Upper lobe of right lung (tissue), 1 donor: ENCODE results near the gene TBC1D13. TPM values are rescaled to one million over a fixed set of nuclear protein-coding genes. Genes with fewer than 3 reads are reported as not detected.
A peak's percentile ranks its signal among the peaks of the same experiment; 100 is the strongest.
"Not testable (repeated sequence)": the region's sequence is repeated elsewhere in the genome, so short reads cannot be mapped to it uniquely, and the experiment has no call there.

Source experiments
- ATAC-seq: fragments of 200-7000 bp; cut with Tn5 transposase; one replicate; pipeline ENCODE4 v1.9.1; 2020; ENCODE audit warnings: mild to moderate bottlenecking, moderate library complexity
- DNase-seq: peaks from one replicate; pipeline ENCODE4 v3.0.0-alpha.2; 2020
- H3K27ac ChIP-seq: fragments of 200-600 bp; one replicate; pipeline ENCODE4 v1.8.0; 2022
- H3K27me3 ChIP-seq: fragments of 200-600 bp; one replicate; pipeline ENCODE4 v1.8.0; 2022; ENCODE audit warnings: mild to moderate bottlenecking
- H3K36me3 ChIP-seq: fragments of 200-600 bp; one replicate; pipeline ENCODE4 v1.8.0; 2022
- H3K4me1 ChIP-seq: fragments of 200-600 bp; one replicate; pipeline ENCODE4 v1.8.0; 2022
- H3K4me3 ChIP-seq: fragments of 200-600 bp; one replicate; pipeline ENCODE4 v1.8.0; 2022; ENCODE audit warnings: mild to moderate bottlenecking
- H3K9me3 ChIP-seq: fragments of 200-600 bp; one replicate; pipeline ENCODE4 v1.8.0; 2022
- intact Hi-C: fragments of 100-400 bp; cut with DNase I; formaldehyde crosslinking; loops from one replicate; pipeline ENCODE4 v1.11.0; 2022
- total RNA-seq: library from RNA; stranded (reverse); fragmentation: NEBNext Ultra II Directional; extraction: Animal tissue kit (Norgen Biotek cat#: 25700); gene quantifications from one replicate; pipeline ENCODE4 v1.2.1, GENCODE V29; 2021
- TF ChIP-seq, protein P1 (sequence below): fragments of 200-600 bp; IDR thresholded peaks from one replicate; pipeline ENCODE4 v1.8.0; 2022; ENCODE audit warnings: antibody characterized with exemption
- donor health status: DM: no; HTN: yes; CAD: no; lungs with severe emphysema.

Gene TBC1D13
- total RNA-seq, 1 donor from 2014 or later, result 27.1 TPM

- intact Hi-C loops, result no loop called here
- ATAC-seq, result no peak
- H3K4me3 ChIP-seq, result no peak overlapping the region
- no peak overlapping the region for H3K27ac ChIP-seq
- H3K4me1 ChIP-seq, result no peaks in the 10 kb centered on the region
- no peaks in the 10 kb centered on the region for H3K9me3 ChIP-seq
- TF ChIP-seq, protein P1, sequence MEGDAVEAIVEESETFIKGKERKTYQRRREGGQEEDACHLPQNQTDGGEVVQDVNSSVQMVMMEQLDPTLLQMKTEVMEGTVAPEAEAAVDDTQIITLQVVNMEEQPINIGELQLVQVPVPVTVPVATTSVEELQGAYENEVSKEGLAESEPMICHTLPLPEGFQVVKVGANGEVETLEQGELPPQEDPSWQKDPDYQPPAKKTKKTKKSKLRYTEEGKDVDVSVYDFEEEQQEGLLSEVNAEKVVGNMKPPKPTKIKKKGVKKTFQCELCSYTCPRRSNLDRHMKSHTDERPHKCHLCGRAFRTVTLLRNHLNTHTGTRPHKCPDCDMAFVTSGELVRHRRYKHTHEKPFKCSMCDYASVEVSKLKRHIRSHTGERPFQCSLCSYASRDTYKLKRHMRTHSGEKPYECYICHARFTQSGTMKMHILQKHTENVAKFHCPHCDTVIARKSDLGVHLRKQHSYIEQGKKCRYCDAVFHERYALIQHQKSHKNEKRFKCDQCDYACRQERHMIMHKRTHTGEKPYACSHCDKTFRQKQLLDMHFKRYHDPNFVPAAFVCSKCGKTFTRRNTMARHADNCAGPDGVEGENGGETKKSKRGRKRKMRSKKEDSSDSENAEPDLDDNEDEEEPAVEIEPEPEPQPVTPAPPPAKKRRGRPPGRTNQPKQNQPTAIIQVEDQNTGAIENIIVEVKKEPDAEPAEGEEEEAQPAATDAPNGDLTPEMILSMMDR, result no peak
- DNase-seq, result no peak
- no peaks in the 10 kb centered on the region for H3K36me3 ChIP-seq
- no peaks in the 10 kb centered on the region for H3K27me3 ChIP-seq
Measured at GRCh38 chr9:128841694-128842492, 54.8 kb downstream of the TBC1D13 start.

GRCh38 chr9:128843171-128843570, 56.1 kb downstream of the TBC1D13 start:
- intact Hi-C loops, H3K9me3 ChIP-seq, H3K27me3 ChIP-seq, DNase-seq, H3K4me3 ChIP-seq, H3K27ac ChIP-seq, H3K4me1 ChIP-seq, H3K36me3 ChIP-seq, ATAC-seq: not testable (repeated sequence)

DNA sequence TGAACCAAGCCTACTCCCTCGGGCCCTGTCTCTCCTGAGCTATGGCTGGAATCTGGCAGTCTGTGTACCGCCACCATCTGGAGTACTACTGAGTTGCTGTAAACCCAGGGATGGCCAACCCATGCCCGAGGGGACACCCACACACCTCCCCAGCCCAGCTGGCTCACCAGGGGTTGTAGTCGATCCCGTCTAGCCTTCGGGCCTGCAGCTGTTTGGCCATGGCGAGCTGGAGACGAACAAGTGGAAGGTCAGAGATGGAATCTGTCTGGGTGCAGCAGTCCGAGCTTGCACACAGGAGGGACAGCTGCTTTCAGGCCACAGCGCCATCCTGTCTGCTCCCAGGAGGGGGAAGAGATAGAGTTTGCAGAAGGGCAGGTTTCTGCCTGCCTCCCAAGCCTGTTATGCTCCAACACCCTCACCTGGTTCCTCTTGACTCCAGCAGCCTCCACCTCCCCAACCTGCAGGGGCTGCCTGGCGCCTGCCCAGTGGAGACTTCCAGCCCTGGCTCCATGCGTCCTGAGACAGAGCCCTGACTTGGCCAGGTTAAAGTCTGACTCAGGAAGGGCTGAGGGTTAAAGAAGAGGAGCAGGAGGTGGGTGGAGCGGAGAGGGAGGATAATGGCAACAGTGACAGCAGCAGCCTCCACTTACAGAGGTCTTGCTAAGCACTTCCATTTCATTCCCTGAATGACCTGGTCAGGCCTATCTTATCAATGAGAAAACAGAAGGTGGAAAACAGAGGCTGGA, 58.3 kb downstream of the TBC1D13 start:
- Histone ChIP-seq H3K27ac (no peak overlapping the region), H3K9me3 (no peaks in the 10 kb centered on the region), H3K4me3 (no peak overlapping the region), H3K4me1 (no peaks in the 10 kb centered on the region), H3K27me3 (no peaks in the 10 kb centered on the region), H3K36me3 (no peaks in the 10 kb centered on the region)
- intact Hi-C loops, result no loop called here
- ATAC-seq (peak; percentile 35), DNase-seq (no peak)
- TF ChIP-seq, protein P1, result no peak

DNA sequence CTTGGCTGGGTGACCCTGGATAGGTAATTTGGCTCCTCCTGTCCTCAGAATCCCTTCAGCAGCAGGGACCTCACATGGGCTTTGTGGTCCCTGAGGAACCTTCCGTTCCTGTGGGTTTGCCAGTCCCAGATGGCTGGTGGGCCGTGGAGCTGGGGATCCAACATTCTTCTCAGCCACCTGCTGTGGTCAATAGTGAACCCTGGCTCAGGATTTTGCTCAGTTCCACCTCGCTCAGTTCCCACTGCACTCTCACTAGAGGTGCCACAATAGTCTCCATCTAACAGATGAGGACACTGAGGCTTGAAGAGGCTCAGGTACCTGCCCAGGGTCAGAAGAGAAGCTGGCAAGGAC, 59.6 kb downstream of the TBC1D13 start:
- H3K27ac ChIP-seq, result no peak overlapping the region
- no peaks in the 10 kb centered on the region for H3K27me3 ChIP-seq
- no peaks in the 10 kb centered on the region for H3K4me1 ChIP-seq
- no peaks in the 10 kb centered on the region for H3K9me3 ChIP-seq
- H3K4me3 ChIP-seq, result no peak overlapping the region
- TF ChIP-seq, protein P1, result no peak
- intact Hi-C loops, result no loop called here
- no peak for DNase-seq
- H3K36me3 ChIP-seq, result no peaks in the 10 kb centered on the region
- no peak for ATAC-seq

DNA sequence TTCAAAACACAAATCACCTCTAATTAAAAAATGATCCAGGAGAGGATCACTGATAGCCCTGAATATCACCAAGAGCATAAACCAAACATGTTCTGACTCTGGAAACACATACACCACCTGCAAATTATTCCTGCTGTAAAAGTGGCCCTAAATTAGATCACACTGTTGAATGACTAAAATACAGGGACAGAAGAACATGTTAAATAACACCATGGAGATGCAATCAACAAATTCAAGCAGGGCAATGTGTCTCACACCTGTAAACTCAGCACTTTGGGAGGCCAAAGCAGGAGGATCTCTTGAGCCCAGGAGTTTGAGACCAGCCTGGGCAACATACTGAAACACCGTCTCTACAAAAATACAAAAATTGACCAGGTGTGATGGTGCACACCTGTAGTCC, 60.8 kb downstream of the TBC1D13 start:
- H3K27me3 ChIP-seq, result no peaks in the 10 kb centered on the region
- no peaks in the 10 kb centered on the region for H3K4me1 ChIP-seq
- TF ChIP-seq, protein P1, result no peak
- no peaks in the 10 kb centered on the region for H3K9me3 ChIP-seq
- ATAC-seq (no peak), DNase-seq (no peak)
- intact Hi-C loops, result no loop called here
- no peak overlapping the region for H3K4me3 ChIP-seq
- H3K36me3 ChIP-seq, result no peaks in the 10 kb centered on the region
- no peak overlapping the region for H3K27ac ChIP-seq

- H3K4me1 ChIP-seq, H3K9me3 ChIP-seq, H3K4me3 ChIP-seq, H3K27ac ChIP-seq, ATAC-seq, H3K36me3 ChIP-seq, H3K27me3 ChIP-seq, DNase-seq: not testable (repeated sequence)
- intact Hi-C loops, result loop anchor here (5.0 kb wide), 1 partner anchor 86 kb away; no protein-coding TSS in a partner anchor
Measured at GRCh38 chr9:128851024-128851423, 64.0 kb downstream of the TBC1D13 start.
